ENCODE measurements around the gene SCCPDH.
A peak's percentile ranks its signal among the peaks of the same experiment; 100 is the strongest.

DNA sequence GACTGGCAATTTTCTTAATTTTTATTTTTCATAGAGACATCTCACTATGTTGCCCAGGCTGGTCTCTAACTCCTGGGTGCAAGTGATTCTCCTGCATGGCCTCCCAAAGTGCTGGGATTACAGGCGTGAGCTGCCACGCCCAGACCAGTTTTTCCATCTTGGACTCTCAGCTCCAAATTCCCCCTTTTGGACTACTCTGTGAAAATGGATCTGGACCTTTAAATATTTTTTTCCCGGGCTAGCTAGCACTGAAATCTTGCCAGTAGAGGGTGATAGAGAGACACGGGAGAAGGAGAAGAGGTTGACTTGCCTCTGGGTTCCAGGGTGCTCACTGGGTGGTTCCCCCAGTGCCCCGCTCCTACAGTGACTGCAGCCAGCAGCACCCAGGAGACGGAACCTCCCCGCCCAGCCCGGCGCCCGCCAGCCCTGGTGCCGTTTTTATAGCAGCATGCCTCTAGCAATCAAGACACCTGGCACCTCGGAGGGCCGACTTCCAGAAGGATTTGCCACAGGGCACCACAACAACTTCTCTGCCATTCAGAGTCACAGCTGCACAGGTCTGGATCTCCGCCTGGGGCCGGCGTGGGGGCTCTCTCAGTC lies 34.7 kb upstream of the SCCPDH start:
- TF ChIP-seq, protein P1, sequence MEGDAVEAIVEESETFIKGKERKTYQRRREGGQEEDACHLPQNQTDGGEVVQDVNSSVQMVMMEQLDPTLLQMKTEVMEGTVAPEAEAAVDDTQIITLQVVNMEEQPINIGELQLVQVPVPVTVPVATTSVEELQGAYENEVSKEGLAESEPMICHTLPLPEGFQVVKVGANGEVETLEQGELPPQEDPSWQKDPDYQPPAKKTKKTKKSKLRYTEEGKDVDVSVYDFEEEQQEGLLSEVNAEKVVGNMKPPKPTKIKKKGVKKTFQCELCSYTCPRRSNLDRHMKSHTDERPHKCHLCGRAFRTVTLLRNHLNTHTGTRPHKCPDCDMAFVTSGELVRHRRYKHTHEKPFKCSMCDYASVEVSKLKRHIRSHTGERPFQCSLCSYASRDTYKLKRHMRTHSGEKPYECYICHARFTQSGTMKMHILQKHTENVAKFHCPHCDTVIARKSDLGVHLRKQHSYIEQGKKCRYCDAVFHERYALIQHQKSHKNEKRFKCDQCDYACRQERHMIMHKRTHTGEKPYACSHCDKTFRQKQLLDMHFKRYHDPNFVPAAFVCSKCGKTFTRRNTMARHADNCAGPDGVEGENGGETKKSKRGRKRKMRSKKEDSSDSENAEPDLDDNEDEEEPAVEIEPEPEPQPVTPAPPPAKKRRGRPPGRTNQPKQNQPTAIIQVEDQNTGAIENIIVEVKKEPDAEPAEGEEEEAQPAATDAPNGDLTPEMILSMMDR (IDR thresholded peaks at IDR 0.05) = peak; percentile 48 to 80 (median 72)
- no peak for TF ChIP-seq POLR2AphosphoS5 (IDR thresholded peaks at IDR 0.05)
- TF ChIP-seq POLR2A (IDR thresholded peaks at IDR 0.05) = no peak

Measured in sigmoid colon (tissue), 4 donors.